Transverse colon (tissue), 4 donors: Measurements from ENCODE around the gene FGD4.

Source experiments
- CTCF ChIP-seq, 5 experiments: fragments of 200-600 bp in 3 of 5; fragments of 450-650 bp in 2 of 5; sonication (generic) in 3 of 5; IDR thresholded peaks; 1 replicate in 2 of 5; 2 replicates in 3 of 5; pipeline ENCODE4 v1.5.1; 2016 to 2017; ENCODE audit warnings: antibody characterized with exemption in 5 of 5, inconsistent platforms in 3 of 5, mild to moderate bottlenecking in 2 of 5, moderate library complexity in 1 of 5
- EP300 ChIP-seq: sonication (generic); formaldehyde crosslinking; IDR thresholded peaks from one replicate; pipeline ENCODE4 v1.6.1; 2017; ENCODE audit warnings: antibody characterized with exemption, low read depth
- POLR2A ChIP-seq: fragments of 450-650 bp; IDR thresholded peaks from one replicate; pipeline ENCODE4 v1.6.1; 2016; ENCODE audit warnings: antibody characterized with exemption, mild to moderate bottlenecking, moderate library complexity
- POLR2AphosphoS5 ChIP-seq, 3 donors: sonication (generic); formaldehyde crosslinking; IDR thresholded peaks; one replicate each; pipeline ENCODE4 v1.6.1; 2016; ENCODE audit warnings: antibody characterized with exemption in 3 of 3

- TF ChIP-seq POLR2A: no peak
- TF ChIP-seq CTCF (IDR thresholded peaks at IDR 0.05): no peak
- TF ChIP-seq POLR2AphosphoS5 (IDR thresholded peaks at IDR 0.05): no peak
- no peak for TF ChIP-seq EP300
Measured at GRCh38 chr12:32450768-32451167, 51.4 kb downstream of the FGD4 start.
